HCEC 1CT (cell line): ENCODE results near the gene ST3GAL5.

ENCODE experiments used
- DNase-seq: peaks from one replicate; pipeline ENCODE4 v3.0.0-alpha.2; 2017

Gene ST3GAL5

DNA sequence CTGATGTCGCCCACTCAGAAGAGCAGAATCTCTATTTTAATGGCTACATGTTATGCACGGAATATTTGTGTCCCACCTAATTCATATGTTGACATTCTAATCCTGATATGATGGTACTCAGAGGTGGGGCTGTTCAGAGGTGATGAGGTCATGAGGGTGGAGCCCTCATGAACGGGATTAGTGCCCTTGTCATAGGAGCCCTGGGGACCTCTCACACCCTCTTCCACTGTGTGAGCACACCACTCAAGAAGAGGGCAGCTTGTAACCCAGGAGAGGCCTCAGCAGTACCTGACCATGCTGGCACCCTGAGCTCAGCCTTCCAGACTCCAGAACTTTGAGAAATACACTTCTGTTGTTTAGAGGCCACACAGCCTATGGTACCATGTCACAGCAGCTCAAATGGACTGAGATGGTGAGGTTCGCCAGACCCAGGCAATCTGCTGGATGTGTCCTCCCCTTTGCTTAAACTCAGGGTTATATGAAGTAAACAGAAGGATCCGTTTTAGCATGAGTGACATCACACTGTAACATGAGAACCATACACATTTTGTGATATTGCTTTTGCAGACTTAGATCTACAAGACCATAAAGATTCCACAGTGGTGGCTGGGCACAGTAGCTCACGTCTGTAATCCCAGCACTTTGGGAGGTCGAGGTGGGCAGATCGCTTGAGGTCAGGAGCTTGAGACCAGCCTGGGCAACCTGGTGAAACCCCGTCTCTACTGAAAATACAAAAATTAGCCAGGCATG lies 86.3 kb downstream of the ST3GAL5 start:
- peak; percentile 59 for DNase-seq

DNA sequence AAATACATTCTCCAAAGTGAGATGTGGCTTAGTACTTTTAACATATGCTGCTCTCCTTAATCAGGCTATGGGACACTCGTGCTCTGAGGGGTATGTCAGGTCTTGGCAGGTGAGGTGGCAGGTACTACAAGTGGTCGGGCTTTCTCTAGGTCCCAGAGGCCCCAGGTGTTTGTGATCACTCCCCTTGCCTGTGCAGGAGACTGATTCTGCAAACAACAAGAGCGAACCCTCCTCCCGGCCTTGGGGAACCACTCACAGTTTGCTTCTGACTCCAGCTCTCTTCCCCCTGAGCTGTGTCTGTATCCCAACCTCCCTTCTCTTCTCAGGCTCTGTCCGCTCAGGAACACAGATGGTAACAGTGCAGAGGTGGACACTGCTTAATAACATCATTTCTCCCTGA lies 86.9 kb downstream of the ST3GAL5 start:
- no peak for DNase-seq

DNA sequence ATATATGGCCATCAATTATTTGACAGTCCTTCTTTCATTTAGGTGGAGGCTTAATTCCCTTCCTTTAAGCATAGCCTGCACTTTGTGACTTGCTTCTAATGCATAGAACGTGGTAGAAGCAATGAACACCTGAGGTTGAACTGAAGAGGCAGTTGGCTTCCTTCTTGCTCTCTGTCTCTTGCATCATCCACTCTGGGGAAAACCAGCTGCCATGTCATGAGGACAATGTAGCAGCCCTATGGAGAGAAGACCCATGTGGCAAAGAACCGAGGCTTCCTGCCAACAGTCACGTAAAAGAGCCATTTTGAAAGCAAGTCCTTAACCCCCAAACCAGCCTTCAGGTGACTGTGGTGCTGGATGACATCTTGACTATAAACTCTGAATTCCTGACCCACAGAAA lies 88.2 kb downstream of the ST3GAL5 start:
- no peak for DNase-seq

DNA sequence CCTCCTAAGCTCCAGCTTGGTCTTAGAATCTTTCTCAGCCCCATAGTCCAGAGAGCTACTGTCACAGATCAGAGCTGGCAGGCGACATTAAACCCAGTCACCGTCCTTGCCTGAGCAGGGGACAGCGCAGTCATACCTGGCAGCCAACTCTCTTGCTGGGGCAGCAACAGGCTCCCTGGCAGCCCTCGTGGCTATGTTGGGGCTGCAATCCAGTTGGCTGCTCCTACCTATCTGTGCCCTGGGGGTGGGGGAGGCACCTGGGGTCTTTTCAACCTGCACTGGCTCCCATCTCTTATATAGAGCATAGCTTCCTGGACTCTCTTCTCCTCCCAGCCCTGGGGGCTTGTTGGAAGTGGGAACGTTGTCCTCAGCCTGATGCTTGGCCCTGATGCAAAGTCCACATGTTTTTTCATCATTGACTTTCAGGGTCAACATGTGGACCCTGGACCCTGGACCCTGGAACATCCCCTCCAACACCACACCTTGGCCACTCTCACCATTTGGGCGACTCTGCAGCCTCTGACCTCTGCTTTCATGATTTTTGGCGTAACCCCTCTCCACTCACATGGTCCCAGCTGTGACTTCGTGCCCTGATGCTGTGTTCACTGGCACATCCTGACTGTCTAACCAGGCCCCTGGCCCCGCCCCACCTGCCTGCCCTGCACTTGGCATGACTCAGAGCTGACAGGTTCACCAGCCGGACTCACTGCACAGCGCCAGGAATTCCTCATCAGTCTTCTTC lies 89.4 kb downstream of the ST3GAL5 start:
- no peak for DNase-seq

DNA sequence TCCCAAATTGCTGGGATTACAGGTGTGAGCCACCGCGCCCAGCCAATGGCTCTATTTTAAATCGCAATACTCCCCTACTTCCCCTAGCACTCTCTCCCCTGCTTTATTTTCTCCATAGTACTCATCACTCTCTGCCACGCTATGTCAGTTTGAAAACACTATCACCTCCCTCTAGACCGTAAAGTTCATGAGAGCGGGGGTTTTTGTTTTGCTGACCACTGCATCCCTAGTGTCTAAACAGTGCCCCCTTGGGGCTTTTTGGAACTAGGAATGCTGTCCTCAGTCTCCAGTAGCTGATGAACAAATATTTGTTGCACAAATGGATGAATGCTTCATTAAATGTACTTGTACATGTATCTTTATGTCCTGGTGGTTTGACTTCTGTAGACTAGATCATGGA lies 90.9 kb downstream of the ST3GAL5 start:
- peak; percentile 40 for DNase-seq

DNA sequence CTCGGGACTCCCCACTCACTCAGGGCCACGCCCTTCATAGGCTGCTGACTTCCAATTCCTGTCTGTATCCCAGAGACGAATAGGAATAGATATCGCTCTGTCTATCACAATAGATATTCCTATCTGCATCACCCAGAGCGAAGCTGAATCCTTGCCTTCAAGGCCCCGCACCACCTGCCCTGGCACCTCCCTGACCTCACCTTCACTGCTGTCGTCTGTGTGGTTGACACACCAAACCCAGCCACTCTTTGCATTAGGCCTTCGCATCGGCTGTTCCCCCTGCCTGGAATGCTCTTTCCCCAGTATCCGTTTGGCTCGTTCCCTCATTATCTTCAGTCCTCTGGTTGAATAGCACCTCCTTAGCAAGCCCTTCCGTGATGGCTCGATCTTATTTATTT lies 91.5 kb downstream of the ST3GAL5 start:
- DNase-seq = no peak

DNA sequence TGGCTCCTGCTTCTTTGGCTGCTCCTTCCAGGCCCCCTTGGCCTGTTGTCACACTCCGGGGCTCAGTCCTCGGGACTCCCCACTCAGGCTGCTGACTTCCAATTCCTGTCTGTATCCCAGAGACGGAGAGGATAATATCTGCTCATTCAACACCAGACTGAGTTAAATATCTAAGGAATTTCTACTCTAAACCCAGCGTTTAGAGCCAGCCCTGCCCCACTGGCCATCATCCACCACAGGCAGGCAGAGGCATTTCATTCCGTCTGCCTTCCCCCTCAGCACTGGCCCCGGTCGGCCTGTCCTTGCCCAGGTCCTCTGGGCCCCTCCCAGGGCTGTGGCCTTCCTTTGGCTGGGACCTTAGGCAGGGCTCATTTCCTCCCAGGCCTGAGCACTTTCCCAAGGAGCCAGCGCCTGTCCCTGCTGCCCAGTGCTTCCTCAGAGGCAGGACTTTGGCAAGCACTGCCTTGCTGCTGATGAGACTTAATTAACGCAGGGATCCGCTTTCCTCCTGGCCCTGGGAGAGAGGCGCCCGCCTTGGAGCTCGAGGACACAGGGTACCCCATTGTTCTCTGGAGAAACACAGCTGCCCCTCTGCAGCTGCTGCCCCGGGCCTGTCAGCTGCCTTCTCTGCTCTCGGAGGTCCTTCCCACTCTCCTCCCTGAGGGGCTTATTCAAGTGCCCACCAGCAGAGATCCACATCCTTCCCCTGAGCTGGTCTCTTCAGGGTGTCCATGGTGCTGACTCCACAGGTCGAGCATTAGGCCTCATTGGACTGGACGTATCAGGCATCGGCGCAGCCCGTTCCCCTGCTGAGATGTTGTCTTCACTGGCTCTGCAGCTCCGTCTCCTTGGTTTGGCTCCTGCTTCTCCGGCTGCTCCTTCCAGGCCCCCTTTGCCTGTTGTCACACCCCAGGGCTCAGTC lies 92.2 kb downstream of the ST3GAL5 start:
- DNase-seq = no peak

DNA sequence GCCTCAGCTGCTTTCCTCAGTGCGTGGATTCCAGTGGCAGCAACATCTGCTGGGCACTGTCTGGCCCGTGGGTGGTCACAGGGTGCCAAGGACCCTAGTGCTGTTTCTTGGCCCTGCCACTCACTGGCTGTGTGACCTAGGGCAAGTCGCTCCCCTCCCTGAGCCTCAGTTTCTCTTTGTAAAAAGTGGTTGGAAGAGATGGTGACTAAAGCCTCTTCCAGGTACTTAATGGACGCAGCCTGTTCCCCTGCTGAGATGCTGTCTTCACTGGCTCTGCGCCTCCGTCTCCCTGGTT lies 92.8 kb downstream of the ST3GAL5 start:
- no peak for DNase-seq

DNA sequence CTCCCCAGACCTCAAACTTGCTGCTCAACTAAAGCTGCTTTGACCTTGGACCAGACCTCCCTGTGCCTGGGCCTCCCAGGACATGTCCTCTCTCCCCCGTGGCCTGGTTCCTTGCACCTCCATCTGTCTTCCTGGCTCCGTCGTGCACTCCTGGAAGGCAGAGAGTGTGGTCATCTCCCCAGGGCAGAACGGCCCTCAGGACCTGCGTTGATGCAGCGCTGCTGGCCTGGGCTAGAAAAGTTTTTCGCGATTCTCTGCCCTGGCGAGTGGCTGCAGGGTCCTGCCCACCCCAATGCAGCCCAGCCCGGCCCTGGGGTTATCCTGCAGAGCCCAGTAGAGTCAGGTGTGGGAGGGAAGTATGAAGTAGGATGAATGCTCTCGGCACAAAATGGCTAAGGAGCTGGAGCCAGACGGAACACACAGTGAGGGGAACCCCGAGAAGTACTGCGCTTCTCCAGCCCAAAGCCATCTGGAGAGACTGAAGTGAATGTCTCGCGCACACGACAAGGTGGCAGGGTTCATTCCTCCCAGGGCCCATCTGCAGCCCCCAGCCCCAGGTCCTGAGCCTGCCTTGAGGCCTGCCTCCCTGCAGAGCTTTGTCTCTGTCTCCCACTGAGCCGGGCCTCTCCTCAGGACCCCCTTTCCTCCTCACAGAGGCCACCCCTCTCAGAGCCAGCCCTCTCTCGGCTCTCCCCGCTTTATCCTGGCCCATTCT lies 93.3 kb downstream of the ST3GAL5 start:
- no peak for DNase-seq

DNA sequence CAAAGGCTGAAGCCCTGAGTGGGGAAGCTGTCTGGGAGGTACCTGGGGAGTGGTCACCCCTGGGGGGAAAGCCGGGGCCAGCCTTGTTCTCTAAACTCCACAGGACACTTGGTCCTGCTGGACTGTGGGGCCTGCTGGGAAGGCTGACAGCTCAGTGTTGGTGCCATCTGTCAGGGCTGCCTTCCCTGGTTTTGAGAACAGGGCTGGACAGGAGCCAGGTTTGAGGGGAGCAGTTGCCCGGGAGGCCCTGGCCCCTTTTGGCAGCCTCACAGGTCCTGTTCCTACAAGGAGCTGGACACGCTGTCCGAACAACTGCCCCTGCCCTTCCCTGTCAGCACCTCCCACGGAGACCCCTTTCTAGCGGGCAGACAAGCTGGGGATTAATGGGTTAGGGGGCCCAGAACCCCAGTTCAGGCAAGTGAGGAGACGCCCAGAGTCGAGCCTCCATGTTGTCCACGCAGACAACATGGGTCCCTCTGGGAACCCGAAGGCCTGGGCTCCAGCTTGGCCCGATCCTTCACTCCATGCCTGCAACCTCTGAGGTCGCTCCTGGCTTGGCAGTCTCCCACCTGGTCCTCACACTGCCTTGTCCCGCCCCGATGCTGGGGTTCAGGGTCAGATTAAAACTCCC lies 94.2 kb downstream of the ST3GAL5 start:
- DNase-seq = no peak

DNA sequence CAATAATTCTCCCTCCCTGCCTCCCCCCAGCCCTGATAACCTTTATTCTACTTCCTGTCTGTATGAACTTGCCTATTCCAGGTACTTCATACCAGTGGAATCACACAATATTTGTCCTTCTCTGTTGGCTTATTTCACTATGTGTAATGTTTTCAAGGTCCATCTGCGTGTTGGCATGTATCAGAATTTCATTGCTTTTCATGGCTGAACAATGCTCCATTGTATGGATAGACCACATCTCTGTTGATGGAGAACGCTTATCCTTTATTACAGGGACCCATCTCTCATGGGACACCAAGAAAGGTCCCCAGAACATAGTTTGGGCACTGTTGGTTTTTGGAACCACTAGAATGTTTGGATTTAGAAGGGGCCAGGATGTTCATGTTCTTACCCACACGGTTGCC lies 94.8 kb downstream of the ST3GAL5 start:
- DNase-seq = no peak

DNA sequence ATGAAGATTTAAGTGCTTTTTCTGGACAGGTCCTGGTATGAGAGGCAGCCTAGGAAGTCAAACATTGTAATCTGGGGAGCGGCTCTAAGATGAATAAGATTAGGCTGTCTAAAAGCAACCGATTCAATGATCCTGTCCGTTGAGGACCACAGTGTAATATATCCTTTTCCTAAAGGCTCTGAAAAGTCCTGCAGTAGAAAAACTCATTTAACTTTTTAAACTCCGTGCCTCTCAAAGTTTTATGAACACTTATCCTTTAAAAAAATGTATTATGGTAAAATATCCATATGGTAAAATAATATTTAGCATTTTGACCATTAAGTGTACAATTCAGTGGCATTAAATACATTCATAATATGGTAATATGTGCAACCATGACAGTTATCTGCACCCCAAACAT lies 95.2 kb downstream of the ST3GAL5 start:
- DNase-seq = no peak

DNA sequence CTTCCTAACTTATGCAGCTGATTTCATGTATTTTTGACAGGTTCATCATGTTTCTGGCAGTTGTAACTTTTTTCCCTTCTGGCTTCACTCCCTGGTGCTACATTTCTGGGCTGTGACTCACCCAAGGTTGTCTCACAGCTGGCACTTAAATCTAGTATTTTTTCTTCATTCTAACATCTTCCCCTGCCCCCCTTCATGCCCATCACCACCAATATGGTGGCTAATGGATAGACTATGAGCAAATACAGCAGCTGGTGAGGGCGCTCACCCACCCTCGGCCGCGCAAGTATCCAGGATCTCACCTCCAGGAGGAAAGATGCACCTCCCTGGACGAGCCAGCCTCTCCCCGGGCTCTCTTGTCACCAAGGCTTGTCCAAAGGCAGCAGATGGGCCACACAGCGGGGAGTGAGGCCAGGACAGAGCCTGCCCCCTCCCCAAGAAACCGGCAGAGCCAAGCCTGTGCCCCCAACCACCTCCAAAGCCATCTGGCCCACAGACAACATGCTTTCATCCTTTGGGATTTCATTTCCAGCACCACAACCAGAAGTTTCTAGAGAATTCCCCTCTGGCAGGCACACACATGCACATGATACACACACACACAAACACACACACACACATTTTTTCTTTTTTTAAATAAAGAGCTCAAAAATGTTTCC lies 95.9 kb downstream of the ST3GAL5 start:
- DNase-seq = peak; percentile 76

DNA sequence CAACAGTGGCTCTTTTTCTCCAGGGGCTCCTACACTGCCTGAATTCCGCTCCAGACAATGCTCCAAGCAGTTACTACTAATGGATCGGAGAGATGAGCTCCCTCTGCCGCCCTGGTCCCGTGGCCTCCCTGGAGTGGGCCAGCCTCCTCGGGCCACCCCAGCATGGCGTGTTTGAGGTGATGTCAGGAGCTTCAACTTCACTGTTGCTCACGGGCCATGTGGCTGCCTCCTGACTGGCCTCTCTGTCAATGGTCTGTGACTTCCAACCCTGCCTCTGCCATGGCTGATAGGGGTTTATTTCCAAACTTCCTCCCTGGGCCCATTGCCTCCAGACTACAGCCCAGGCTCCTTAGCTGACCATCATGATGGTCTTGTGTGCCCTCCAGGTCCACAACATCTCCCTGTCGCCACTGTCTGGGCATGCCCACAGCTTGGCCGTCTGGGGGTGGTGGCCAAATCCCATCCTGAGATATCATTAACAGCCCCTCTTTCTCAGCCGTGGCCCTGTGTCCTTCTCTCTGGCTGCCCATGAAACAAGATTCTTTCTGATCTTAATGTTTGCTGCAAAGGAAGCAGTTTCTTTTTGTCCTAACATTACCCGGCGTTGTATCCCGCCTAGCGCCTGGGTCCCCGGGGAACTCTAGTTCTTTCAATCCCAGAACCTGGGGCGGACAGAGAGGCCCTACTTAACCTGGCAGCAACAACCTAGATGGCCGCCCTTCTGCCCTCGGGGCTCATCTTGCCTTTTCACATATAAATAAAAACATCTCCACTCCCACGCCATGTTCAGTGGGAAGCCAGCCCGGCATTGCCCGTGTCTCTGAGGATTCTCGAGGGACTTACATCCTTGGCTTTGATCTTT lies 96.9 kb downstream of the ST3GAL5 start:
- DNase-seq = no peak

DNA sequence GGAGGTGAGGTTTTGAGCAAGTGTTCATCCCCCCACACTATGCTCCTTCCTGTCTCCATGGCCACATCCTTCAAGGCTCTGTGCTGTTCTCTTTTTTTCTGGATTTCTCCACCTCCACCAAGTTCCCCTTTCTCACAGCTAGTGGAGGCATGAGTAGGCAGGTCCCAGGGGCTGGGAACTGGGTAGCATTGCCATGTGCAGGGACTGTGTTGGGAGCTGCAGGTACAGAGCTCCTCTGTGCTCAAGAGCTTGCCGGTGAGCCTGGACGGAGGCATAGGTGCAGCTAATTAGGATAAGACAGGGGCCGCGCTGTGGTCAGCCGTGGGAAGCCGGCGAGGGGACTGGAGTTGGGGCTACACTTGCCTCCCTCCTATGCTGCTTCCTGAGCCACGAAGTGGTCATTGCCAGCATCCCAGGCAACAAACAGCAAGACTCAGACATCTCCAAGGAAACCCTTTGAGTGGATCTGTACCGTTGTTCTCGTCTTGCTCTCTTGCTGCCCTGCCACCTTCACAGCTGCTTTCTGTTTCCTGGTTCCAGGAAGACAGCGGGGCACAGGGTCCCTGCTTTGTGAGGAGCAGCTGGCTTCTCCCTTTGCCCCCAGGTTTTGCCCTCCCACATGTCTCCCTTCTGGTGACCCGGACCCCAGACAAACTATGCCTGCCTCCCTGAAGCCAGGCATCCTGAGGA lies 98.1 kb downstream of the ST3GAL5 start:
- DNase-seq = no peak

DNA sequence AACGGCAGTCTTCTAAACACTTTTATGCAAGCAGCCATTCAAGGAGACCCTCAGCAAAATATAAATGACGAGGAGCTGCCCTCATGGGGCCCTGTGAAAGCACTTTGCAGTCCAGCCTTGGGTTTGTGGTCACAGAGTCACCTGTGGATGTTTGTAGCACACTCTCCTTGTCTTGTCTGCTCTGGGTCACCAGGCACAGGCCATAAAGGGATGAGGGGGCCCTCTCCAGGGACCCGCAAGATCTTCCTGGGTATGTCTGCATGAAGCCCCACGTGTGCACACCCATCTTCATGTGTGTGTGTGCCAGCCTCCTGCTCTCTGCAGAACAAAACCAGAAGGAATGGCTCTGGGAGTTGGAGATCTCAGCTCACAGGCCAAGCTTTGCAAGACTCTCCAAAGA lies 98.8 kb downstream of the ST3GAL5 start:
- no peak for DNase-seq

DNA sequence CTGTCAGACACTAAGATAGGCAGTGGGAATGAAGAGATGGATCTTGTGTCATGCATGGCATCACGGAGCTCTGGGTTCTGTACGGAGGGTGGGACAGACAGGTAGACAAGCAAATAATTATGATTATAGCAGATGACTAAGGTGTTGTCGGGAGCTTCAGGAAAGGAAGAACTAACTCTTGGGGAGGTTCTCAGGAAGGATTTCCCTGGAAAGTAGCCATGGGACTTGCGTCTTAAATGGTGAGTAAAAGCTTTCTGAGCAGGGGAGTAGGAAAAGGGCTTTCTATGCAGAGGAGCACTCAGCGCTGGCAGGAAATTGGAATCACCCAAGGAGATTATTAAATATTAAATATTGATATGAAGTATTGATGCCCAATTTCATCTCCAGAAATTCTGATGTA lies 99.5 kb downstream of the ST3GAL5 start:
- DNase-seq = no peak

DNA sequence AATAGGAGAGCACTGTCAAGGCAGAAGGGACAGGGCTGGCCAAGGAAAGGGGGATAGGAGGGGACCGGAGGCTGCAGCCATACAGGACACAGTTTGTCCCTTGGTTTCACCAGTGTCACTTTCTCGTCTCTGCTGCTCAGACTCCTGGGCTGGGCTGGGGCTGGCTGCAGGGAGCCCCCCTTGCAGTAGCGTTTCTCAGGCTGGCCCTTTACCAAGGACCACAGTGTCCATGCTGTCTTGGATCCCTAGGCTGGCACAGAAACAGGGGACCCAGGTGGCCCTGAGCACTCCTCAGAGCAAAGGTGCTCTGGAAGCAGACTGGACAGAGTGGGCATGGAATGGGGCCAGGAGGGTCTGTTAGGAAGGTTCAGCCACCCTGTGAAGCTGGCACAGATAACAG lies 100.2 kb downstream of the ST3GAL5 start:
- DNase-seq = no peak

DNA sequence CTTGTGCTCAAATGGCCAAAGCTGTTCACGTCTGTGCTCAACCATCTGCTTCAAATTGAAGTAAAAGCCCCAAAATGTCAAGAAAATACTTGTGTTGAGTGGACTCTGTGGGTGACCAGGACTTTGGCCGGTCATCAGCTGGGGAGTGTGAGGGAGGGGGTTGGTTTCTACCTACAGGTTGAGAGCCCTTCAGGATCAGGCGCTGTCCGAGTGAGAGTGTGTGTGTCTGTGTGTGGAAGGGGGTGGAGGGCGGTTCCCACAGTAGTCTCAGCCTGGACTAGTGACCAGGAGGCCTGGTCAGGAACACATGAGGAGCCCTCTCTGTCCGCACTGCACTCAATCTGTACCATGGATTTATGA lies 100.8 kb downstream of the ST3GAL5 start:
- no peak for DNase-seq

DNA sequence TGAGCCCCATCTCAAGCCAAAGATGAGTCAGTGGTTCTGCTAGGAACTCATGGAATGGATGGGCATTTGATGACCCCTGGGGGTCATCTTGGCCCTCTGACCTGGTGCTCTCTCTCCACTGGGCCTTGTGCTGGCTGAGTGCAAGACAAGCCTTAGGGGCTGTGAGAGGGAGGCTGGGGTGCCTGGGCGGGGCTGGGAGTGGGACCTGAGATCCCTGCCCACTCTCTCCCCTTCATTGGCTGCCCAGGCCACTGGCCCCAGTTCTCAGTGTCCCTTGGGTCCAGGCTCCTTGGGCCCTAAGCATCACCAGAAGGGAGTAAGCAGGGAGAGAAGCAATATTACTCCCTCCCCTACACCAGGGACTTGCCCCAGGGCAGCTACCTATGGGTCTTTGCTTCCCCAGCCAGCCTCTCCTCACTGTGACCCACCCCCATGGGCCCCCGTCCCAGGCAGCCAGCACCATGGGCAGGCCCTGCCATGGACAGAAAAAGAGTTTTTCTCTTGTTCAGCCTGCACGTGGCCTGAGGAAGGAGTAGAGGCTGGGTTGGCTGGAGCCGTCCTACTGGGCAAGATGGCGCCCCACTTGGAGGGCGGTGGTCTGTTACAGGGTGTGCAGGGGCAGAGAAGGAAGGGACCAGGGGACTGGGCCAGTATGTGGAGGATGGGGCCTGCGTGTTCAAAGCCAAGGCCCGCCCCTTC lies 101.4 kb downstream of the ST3GAL5 start:
- no peak for DNase-seq
